ENCODE data around the gene AARS2.

The AARS2 gene

GRCh38 chr6:44258921-44259320 lies 54.2 kb downstream of the AARS2 start:
- no peak for DNase-seq

GRCh38 chr6:44258325-44258863 lies 54.8 kb downstream of the AARS2 start:
- no peak for DNase-seq

- no peak for DNase-seq
Observed at GRCh38 chr6:44257753-44258324, 55.3 kb downstream of the AARS2 start.

- peak; percentile 77 for DNase-seq
Observed at GRCh38 chr6:44257025-44257752, 56.0 kb downstream of the AARS2 start, which contains the start of gene SLC35B2. TSS of gene SLC35B2 (minus strand) at chr6:44257528. CDS start at chr6:44257410, 118 bp downstream.

- DNase-seq = no peak
Observed at GRCh38 chr6:44256775-44257024, 56.4 kb downstream of the AARS2 start.

- DNase-seq = no peak
Observed at GRCh38 chr6:44255871-44256774, 57.0 kb downstream of the AARS2 start.

- DNase-seq = no peak
Observed at GRCh38 chr6:44255105-44255808, 57.9 kb downstream of the AARS2 start.

- DNase-seq = no peak
Observed at GRCh38 chr6:44254191-44255104, 58.7 kb downstream of the AARS2 start.

- DNase-seq = peak; percentile 13
Observed at GRCh38 chr6:44253307-44254101, 59.6 kb downstream of the AARS2 start.

GRCh38 chr6:44251576-44252524 lies 61.3 kb downstream of the AARS2 start:
- DNase-seq = no peak

- DNase-seq = no peak
Observed at GRCh38 chr6:44250718-44251123, 62.4 kb downstream of the AARS2 start.

GRCh38 chr6:44250067-44250717 lies 63.0 kb downstream of the AARS2 start:
- no peak for DNase-seq

All from NCI-H1092 treated with DMSO at 0.1 percent for 48 hours (cell line).